NCI-H2029 (cell line): ENCODE data around the gene RAP1GAP2.
A peak's percentile ranks its signal among the peaks of the same experiment; 100 is the strongest.
"Not testable (repeated sequence)": the region's sequence is repeated elsewhere in the genome, so short reads cannot be mapped to it uniquely, and the experiment has no call there.

Experiments
- DNase-seq: peaks from one replicate; lab custom pipeline; 2025; lab: John Stamatoyannopoulos, UW

RAP1GAP2 gene

GRCh38 chr17:3046753-3047152 is 250.5 kb downstream of the RAP1GAP2 start:
- DNase-seq: no peak

GRCh38 chr17:3048727-3049471 is 252.7 kb downstream of the RAP1GAP2 start:
- peak; percentile 88 for DNase-seq

- DNase-seq: no peak
Observed at GRCh38 chr17:3049705-3050295, 253.6 kb downstream of the RAP1GAP2 start.

GRCh38 chr17:3054868-3055267 is 258.6 kb downstream of the RAP1GAP2 start:
- not testable (repeated sequence) for DNase-seq

- not testable (repeated sequence) for DNase-seq
Observed at GRCh38 chr17:3062824-3063377, 266.7 kb downstream of the RAP1GAP2 start.

- DNase-seq: not testable (repeated sequence)
Observed at GRCh38 chr17:3063507-3063906, 267.3 kb downstream of the RAP1GAP2 start, which contains the start of gene OR1D5. Gene OR1D5, minus strand, starts transcription at chr17:3063607. Its CDS starts 0 bp downstream, at chr17:3063607.

- not testable (repeated sequence) for DNase-seq
Observed at GRCh38 chr17:3065192-3065591, 269.0 kb downstream of the RAP1GAP2 start.

GRCh38 chr17:3073850-3074249 is 277.6 kb downstream of the RAP1GAP2 start:
- not testable (repeated sequence) for DNase-seq
